NCI-H510A treated with DMSO at 0.1 percent for 48 hours (cell line): ENCODE results near the gene DRD2.

Experiments
- DNase-seq: peaks from one replicate; lab custom pipeline; 2025; lab: John Stamatoyannopoulos, UW

DRD2 gene

DNA sequence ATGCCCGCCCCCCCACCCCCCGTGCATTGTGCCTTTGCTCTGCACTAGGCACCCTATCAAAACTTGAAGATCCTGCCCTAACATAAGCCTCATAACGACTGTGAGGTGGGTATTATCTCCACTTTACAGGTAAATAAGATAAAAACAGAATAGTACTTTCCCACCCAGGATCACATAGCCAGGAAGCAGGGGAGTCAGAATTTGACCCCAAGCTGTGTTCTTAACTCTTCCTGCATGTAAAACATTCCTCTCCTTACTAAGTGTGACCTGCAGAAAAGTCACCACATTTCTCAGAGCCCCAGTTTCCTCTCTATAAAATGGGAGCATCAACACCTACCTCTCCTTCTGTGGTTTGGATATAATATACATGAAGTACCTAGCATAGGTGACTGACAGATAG lies 105.8 kb downstream of the DRD2 start:
- no peak for DNase-seq

DNA sequence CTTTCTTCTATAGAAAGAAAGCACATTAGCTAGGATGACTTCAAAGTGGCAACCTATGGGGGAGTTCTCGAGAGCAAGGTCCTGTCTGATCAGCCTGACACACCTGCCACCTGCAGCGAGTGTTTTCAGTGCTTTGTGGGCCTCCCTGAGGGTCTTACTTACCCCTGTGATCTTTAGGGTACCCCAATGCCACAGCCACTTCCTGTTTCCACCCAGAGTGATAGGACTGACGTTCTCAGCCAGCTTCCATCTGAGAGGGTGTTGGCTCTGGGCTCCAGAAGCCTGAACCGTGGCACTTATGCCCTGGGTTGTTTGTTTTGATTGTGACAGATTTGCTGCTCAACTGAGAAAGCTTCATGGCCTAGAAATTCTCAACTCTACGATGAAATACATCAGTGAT lies 109.3 kb downstream of the DRD2 start:
- DNase-seq: peak; percentile 67

DNA sequence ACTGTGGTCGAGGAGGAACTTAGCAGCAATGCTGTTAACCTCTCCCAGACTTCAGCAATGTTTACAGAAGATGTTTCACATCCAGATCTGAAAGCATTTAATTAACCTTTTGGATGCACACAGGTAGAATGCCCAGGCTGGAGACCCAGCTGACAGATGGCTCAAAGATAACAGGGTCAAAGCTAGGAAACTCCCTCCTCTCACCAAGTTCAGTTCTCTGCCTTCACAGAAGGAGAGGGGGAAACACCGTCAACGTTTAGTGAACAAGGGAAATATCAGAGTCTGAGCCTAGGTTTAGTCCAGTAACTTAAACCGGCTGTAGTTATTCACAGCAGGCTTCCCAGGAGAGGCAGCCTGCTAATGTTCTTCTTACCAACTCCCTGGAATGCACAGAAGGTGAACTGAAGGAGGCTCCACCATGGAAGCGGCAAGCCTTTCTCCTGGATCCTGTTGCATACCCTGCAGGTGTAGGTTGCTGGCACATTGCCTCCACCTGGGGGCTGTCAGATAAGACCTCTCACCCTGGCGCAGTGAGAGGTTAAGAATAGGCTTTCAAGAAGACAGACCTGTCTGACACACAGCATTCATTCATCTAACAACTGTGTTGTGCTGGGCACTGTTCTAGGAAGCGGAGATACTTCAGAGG lies 111.1 kb downstream of the DRD2 start:
- no peak for DNase-seq

DNA sequence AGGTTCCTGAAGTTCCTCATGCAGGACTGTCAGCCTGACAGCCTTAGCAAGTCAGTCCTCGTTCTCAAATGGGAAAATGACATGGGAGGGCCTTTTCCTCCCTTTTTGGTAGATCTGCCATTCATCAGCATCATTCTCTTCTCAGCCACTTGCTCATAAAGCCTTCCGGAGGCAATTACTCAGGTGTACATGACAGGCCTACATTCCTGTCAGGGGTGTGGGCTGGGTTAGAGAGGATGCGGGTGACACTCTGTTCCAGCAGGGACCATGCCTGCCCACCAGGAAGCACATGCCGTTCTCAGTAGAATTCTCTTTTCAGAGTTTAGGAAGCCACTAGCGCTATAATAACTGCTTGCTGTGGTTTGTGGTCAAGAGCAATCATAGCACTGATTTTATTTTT lies 111.8 kb downstream of the DRD2 start:
- no peak for DNase-seq
